Cardiac fibroblast (primary cell): ENCODE data around the gene COL25A1.

Experiments
- DNase-seq, 2 donors: peaks; one replicate each; pipeline versions ENCODE4 v3.0.0 to v3.0.0-alpha.2; 2010; ENCODE audit warnings: low read depth in 2 of 2
- H3K4me3 ChIP-seq, 2 donors: replicated peaks in 1 of 2; 1 replicate in 1 of 2; 2 replicates in 1 of 2; pipeline ENCODE4 v1.5.1; 2011; ENCODE audit warnings: low read depth in 2 of 2, low read length in 2 of 2, mild to moderate bottlenecking in 2 of 2, moderate library complexity in 1 of 2
- TF ChIP-seq, protein P1 (sequence below): IDR thresholded peaks from one replicate; pipeline ENCODE4 v1.5.1; 2011; ENCODE audit warnings: low read depth, mild to moderate bottlenecking, low read length, inconsistent platforms

COL25A1 gene

GRCh38 chr4:109275066-109275745, 27.3 kb downstream of the COL25A1 start:
- TF ChIP-seq, protein P1, sequence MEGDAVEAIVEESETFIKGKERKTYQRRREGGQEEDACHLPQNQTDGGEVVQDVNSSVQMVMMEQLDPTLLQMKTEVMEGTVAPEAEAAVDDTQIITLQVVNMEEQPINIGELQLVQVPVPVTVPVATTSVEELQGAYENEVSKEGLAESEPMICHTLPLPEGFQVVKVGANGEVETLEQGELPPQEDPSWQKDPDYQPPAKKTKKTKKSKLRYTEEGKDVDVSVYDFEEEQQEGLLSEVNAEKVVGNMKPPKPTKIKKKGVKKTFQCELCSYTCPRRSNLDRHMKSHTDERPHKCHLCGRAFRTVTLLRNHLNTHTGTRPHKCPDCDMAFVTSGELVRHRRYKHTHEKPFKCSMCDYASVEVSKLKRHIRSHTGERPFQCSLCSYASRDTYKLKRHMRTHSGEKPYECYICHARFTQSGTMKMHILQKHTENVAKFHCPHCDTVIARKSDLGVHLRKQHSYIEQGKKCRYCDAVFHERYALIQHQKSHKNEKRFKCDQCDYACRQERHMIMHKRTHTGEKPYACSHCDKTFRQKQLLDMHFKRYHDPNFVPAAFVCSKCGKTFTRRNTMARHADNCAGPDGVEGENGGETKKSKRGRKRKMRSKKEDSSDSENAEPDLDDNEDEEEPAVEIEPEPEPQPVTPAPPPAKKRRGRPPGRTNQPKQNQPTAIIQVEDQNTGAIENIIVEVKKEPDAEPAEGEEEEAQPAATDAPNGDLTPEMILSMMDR: no peak
- H3K4me3 ChIP-seq: no peak overlapping the region
- DNase-seq: no peak

DNA sequence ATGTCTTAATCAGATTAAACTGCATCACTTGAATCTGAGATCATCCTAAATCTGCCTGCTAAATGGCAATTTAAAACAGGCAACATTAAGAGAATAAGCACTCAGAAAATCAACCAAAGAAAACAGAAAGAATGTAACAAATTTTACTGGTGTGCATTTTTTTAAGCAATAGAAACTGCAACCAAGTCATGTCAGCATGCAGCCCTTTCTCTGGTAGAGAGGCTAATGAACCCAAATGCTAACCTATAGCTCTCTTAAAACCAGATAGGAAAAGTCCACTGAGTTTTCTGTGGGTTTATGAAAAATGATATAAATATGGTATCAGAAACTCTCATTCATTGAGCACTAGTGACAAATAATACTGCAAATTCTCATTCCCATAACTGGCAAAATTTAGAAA, 35.6 kb downstream of the COL25A1 start:
- no peak overlapping the region for H3K4me3 ChIP-seq
- DNase-seq: no peak
- TF ChIP-seq, protein P1: no peak

- H3K4me3 ChIP-seq: no peak overlapping the region
- TF ChIP-seq, protein P1: no peak
- no peak for DNase-seq
Observed at GRCh38 chr4:109266236-109266635, 36.2 kb downstream of the COL25A1 start.

- H3K4me3 ChIP-seq: no peak overlapping the region
- DNase-seq: no peak
- TF ChIP-seq, protein P1: no peak
Observed at GRCh38 chr4:109263721-109264120, 38.7 kb downstream of the COL25A1 start.

DNA sequence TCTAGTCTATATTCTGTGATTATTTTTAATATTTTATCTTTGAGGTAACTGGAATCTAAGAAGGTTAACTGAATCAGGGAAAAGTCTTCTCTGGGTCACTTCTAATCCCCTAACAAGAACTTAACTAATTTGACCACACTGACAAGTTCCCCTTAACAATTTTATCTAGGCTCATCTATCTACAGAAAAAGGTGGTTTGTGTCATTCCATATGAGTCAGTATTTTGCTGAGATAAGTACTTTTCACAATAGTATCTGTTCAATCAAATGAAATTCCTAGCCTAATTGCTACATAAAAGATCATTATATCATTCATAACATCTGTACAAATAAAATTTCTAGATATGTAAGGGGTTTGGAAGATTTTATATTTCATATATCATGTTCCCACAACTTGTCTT, 45.6 kb downstream of the COL25A1 start:
- TF ChIP-seq, protein P1: no peak
- H3K4me3 ChIP-seq: no peak overlapping the region
- DNase-seq: no peak

DNA sequence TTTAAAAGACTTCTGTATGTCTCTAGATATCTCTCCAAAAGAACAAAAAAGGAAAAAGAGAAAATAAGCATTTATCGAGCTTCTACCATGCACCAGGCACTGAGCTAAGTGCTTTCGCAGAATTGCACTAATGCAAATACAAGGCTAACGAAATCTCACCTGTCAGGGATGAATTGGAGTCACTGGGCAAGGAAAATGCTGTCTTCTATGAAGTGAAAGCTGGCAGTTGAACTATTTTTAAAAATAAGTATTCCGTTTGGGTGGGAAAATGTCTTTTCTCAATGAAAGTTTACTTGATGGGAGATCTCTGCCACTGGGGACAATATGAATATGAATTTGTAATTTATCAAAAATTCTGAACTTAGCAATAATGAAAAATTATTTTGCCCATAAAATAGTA, 47.6 kb downstream of the COL25A1 start:
- no peak overlapping the region for H3K4me3 ChIP-seq
- no peak for DNase-seq
- TF ChIP-seq, protein P1: no peak

DNA sequence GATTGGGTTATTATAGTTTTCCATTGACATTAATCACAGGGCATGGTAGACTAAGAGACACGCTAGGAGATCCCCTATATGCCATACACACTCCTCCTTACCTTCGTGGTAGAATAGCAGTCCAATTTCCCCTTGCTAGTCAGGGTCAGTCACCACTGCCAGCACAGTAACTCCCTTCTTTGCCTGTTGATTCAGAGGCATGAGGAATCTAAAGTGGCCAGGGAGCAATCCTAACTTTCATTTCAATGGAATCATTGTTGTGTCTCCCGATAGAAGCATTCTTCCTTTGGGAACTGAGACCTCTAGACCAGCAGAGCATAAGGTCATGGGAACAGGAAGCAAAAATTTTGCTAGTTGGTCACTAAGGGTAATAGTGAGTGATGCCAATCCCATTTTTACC, 51.1 kb downstream of the COL25A1 start:
- TF ChIP-seq, protein P1: no peak
- H3K4me3 ChIP-seq: no peak overlapping the region
- no peak for DNase-seq
